Sigmoid colon (tissue), 4 donors: ENCODE measurements around the gene ZRSR2.

ENCODE experiments used
- EP300 ChIP-seq, 4 donors: sonication (generic); formaldehyde crosslinking; IDR thresholded peaks; one replicate each; pipeline ENCODE4 v1.6.1; 2017; ENCODE audit warnings: antibody characterized with exemption in 4 of 4
- POLR2A ChIP-seq, 2 donors: fragments of 450-650 bp; IDR thresholded peaks; one replicate each; pipeline ENCODE4 v1.6.1; 2016; ENCODE audit warnings: antibody characterized with exemption in 2 of 2, mild to moderate bottlenecking in 2 of 2, moderate library complexity in 2 of 2
- TF ChIP-seq, protein P1 (sequence below), 4 experiments: fragments of 450-650 bp in 3 of 4; fragments of 200-600 bp in 1 of 4; IDR thresholded peaks; one replicate each; pipeline ENCODE4 v1.5.1; 2016 to 2019; ENCODE audit warnings: antibody characterized with exemption in 4 of 4, mild to moderate bottlenecking in 3 of 4, moderate library complexity in 2 of 4

DNA sequence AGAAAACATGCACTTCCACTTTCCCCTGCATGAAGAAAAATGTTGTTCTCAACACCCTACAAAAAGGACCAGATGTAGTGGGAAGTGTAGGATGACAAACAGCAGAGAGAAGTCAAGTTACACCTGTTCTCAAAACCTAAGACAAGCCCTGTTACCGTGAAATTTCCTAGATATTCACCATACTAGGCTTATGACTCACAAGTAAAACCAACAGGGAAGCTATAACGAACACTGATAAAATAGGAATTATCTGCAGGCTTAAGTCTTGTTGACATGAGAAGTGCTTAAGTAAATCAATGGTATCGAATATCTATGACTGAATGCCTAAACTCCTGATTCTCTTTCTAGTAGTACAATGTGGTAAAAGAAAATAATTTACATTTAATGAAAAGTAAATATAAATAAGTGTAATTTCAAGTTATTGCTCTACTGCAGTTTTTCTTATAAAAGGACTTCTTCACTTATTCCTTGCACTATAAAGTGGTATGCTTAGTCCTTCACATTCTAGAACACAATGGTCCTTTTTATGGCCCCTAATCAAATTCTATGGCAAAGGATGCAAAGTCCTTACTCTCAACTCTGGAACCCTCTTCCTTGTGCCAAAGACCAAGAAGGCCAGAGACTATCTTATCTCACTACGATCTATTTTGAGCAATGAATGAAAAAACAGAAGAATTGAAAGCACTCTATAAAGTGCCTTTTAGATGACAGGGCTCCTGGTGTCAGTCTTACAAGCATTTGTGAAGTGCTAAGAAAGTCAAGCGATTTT is 44.7 kb downstream of the ZRSR2 start:
- TF ChIP-seq, protein P1, sequence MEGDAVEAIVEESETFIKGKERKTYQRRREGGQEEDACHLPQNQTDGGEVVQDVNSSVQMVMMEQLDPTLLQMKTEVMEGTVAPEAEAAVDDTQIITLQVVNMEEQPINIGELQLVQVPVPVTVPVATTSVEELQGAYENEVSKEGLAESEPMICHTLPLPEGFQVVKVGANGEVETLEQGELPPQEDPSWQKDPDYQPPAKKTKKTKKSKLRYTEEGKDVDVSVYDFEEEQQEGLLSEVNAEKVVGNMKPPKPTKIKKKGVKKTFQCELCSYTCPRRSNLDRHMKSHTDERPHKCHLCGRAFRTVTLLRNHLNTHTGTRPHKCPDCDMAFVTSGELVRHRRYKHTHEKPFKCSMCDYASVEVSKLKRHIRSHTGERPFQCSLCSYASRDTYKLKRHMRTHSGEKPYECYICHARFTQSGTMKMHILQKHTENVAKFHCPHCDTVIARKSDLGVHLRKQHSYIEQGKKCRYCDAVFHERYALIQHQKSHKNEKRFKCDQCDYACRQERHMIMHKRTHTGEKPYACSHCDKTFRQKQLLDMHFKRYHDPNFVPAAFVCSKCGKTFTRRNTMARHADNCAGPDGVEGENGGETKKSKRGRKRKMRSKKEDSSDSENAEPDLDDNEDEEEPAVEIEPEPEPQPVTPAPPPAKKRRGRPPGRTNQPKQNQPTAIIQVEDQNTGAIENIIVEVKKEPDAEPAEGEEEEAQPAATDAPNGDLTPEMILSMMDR (IDR thresholded peaks at IDR 0.05): no peak
- TF ChIP-seq POLR2A (IDR thresholded peaks at IDR 0.05) (no peak), EP300 (IDR thresholded peaks at IDR 0.05) (no peak)
